ENCODE data around the gene FAM156A.
"Not testable (repeated sequence)": the region's sequence is repeated elsewhere in the genome, so short reads cannot be mapped to it uniquely, and the experiment has no call there.

Gene FAM156A, protein sequence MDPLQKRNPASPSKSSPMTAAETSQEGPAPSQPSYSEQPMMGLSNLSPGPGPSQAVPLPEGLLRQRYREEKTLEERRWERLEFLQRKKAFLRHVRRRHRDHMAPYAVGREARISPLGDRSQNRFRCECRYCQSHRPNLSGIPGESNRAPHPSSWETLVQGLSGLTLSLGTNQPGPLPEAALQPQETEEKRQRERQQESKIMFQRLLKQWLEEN

DNA sequence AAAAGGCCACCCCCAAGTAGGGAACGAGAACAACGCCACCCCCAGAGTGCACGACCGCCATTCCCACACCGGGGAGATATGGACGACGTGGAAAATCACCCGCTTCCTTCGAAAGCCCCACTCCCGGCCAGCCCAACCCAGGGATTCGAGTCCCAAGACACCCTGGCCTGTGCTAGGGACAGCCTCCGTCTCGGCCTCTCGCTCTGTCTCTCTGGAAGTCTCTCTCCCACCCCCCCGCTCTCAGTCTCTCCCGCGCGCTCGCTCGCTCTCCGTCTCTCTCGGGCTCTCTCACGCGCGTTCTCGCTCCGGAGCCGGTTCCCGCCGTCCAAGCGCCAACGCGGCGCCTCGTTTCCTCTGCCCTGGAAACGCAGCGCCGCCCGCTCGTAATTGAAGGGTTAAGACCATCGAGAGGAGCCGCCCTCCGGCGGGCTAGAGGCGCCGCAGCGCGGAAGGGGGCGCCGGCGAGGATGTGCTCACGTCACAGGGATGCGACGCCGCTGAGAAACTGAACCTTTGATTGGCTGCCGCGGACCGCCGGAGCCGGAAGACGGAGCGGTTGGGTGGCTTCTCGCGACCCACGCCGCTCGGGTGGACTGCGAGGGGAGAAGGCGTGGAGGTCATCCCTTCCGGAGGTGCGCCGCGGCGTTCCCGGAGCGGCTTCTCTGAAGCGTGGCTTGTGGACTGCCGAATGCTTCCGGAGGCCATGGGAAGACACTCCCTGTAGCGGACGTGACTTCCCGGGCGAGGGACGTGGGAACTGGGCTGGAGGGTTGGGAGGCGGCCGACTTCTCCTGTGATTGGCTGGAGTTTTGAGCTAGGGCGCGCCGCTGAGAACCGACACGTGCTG lies at the start of gene FAM156A:
FAM156A (minus strand) TSS at position 406 of the 847 bp plus-strand sequence. CDS start 9,930 bp downstream, outside the sequence.
- not testable (repeated sequence) for H3K27me3 ChIP-seq (ENCODE audit: insufficient read depth, low read length, poor library complexity, severe bottlenecking); H3K9me2 ChIP-seq (replicated peaks; ENCODE audit: low read depth, low read length); H3K4me3 ChIP-seq (ENCODE audit: low read length, poor library complexity, severe bottlenecking); H3F3A ChIP-seq (ENCODE audit: low read depth); H2AFZ ChIP-seq (ENCODE audit: low read length); H3K4me2 ChIP-seq (ENCODE audit: low read depth, low read length, poor library complexity, severe bottlenecking); H3K9me3 ChIP-seq (ENCODE audit: insufficient read depth, low read depth, low read length); H4K20me1 ChIP-seq (ENCODE audit: insufficient read depth, low read length, poor library complexity, severe bottlenecking); H3K9ac ChIP-seq (ENCODE audit: low read depth, low read length, poor library complexity, severe bottlenecking); H3K4me1 ChIP-seq (ENCODE audit: insufficient read depth, low read length, poor library complexity, severe bottlenecking); H3K36me3 ChIP-seq (ENCODE audit: insufficient read depth, low read length); H3K79me2 ChIP-seq (ENCODE audit: insufficient read depth, low read length)

DNA sequence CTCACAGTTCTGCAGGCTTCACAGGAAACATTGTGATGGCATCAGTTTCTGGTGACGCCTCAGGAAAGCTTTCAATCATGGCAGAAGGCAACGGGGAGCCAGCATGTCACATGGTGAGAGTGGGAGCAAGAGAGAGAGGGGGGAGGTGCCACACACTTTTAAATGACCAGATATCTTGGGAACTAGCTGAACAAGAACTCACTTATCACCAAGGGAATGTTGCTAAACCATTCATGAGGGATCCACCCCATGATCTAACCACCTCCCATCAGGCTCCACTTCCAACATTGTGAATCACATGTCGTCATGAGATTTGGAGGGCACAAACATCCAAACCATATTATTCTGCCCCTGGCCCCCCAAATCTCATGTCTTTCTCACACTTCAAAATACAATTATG lies 47.0 kb upstream of the FAM156A start:
- Histone ChIP-seq H3F3A (ENCODE audit: low read depth) (no peaks in the 10 kb centered on the region), H3K9me2 (replicated peaks; ENCODE audit: low read depth, low read length) (no peaks in the 10 kb centered on the region), H3K4me3 (ENCODE audit: low read length, poor library complexity, severe bottlenecking) (no peak overlapping the region), H3K4me2 (ENCODE audit: low read depth, low read length, poor library complexity, severe bottlenecking) (no peak overlapping the region), H4K20me1 (ENCODE audit: insufficient read depth, low read length, poor library complexity, severe bottlenecking) (no peaks in the 10 kb centered on the region), H2AFZ (ENCODE audit: low read length) (no peak overlapping the region), H3K9me3 (ENCODE audit: insufficient read depth, low read depth, low read length) (no peaks in the 10 kb centered on the region), H3K9ac (ENCODE audit: low read depth, low read length, poor library complexity, severe bottlenecking) (no peak overlapping the region), H3K79me2 (ENCODE audit: insufficient read depth, low read length) (no peaks in the 10 kb centered on the region), H3K36me3 (ENCODE audit: insufficient read depth, low read length) (no peaks in the 10 kb centered on the region), H3K4me1 (ENCODE audit: insufficient read depth, low read length, poor library complexity, severe bottlenecking) (no peaks in the 10 kb centered on the region), H3K27me3 (ENCODE audit: insufficient read depth, low read length, poor library complexity, severe bottlenecking) (no peaks in the 10 kb centered on the region)
- TF ChIP-seq, protein P1, sequence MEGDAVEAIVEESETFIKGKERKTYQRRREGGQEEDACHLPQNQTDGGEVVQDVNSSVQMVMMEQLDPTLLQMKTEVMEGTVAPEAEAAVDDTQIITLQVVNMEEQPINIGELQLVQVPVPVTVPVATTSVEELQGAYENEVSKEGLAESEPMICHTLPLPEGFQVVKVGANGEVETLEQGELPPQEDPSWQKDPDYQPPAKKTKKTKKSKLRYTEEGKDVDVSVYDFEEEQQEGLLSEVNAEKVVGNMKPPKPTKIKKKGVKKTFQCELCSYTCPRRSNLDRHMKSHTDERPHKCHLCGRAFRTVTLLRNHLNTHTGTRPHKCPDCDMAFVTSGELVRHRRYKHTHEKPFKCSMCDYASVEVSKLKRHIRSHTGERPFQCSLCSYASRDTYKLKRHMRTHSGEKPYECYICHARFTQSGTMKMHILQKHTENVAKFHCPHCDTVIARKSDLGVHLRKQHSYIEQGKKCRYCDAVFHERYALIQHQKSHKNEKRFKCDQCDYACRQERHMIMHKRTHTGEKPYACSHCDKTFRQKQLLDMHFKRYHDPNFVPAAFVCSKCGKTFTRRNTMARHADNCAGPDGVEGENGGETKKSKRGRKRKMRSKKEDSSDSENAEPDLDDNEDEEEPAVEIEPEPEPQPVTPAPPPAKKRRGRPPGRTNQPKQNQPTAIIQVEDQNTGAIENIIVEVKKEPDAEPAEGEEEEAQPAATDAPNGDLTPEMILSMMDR (conservative IDR thresholded peaks at IDR 0.05; ENCODE audit: low read length): no peak
- TF ChIP-seq EZH2phosphoT487 (IDR thresholded peaks at IDR 0.05; ENCODE audit: borderline replicate concordance): no peak

DNA sequence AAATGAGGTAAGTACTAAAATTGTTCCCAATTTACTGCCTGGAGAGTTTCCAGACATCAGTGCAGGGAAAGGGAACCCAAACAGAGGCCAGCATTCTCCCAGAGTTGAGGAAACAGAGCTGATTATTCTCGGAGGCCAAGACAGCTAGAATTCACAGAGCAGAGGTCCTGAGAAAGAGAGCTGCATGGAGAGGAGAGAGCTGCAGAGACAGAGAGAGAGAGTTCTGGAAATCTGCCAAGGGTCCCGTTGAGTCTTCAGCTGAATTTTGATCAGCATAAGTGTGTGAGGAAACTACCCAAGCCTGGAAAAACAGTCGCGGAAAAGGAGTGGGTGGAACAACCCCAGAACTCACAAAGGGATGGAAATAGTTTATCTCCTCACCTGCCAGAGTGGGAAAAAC lies 46.5 kb upstream of the FAM156A start:
- H3K4me2 ChIP-seq (ENCODE audit: low read depth, low read length, poor library complexity, severe bottlenecking): no peak overlapping the region
- TF ChIP-seq, protein P1 (conservative IDR thresholded peaks at IDR 0.05; ENCODE audit: low read length): no peak
- no peak for TF ChIP-seq EZH2phosphoT487 (IDR thresholded peaks at IDR 0.05; ENCODE audit: borderline replicate concordance)
- H3K36me3 ChIP-seq (ENCODE audit: insufficient read depth, low read length): no peaks in the 10 kb centered on the region
- no peaks in the 10 kb centered on the region for H3K4me1 ChIP-seq (ENCODE audit: insufficient read depth, low read length, poor library complexity, severe bottlenecking)
- no peak overlapping the region for H3K9ac ChIP-seq (ENCODE audit: low read depth, low read length, poor library complexity, severe bottlenecking)
- no peaks in the 10 kb centered on the region for H3K79me2 ChIP-seq (ENCODE audit: insufficient read depth, low read length)
- no peak overlapping the region for H3K4me3 ChIP-seq (ENCODE audit: low read length, poor library complexity, severe bottlenecking)
- H3K9me3 ChIP-seq (ENCODE audit: insufficient read depth, low read depth, low read length): no peaks in the 10 kb centered on the region
- H3K9me2 ChIP-seq (replicated peaks; ENCODE audit: low read depth, low read length): no peaks in the 10 kb centered on the region
- H3K27me3 ChIP-seq (ENCODE audit: insufficient read depth, low read length, poor library complexity, severe bottlenecking): no peaks in the 10 kb centered on the region
- no peaks in the 10 kb centered on the region for H4K20me1 ChIP-seq (ENCODE audit: insufficient read depth, low read length, poor library complexity, severe bottlenecking)
- no peaks in the 10 kb centered on the region for H3F3A ChIP-seq (ENCODE audit: low read depth)
- H2AFZ ChIP-seq (ENCODE audit: low read length): no peak overlapping the region

Measured in Loucy (cell line).